Cardiac fibroblast (primary cell): ENCODE measurements around the gene TRIM69.
A peak's percentile ranks its signal among the peaks of the same experiment; 100 is the strongest.

Source experiments
- DNase-seq, 2 donors: peaks; one replicate each; pipeline versions ENCODE4 v3.0.0 to v3.0.0-alpha.2; 2010; ENCODE audit warnings: low read depth in 2 of 2
- H3K4me3 ChIP-seq, 2 donors: replicated peaks in 1 of 2; 1 replicate in 1 of 2; 2 replicates in 1 of 2; pipeline ENCODE4 v1.5.1; 2011; ENCODE audit warnings: low read depth in 2 of 2, low read length in 2 of 2, mild to moderate bottlenecking in 2 of 2, moderate library complexity in 1 of 2
- TF ChIP-seq, protein P1 (sequence below): IDR thresholded peaks from one replicate; pipeline ENCODE4 v1.5.1; 2011; ENCODE audit warnings: low read depth, mild to moderate bottlenecking, low read length, inconsistent platforms

TRIM69 gene

DNA sequence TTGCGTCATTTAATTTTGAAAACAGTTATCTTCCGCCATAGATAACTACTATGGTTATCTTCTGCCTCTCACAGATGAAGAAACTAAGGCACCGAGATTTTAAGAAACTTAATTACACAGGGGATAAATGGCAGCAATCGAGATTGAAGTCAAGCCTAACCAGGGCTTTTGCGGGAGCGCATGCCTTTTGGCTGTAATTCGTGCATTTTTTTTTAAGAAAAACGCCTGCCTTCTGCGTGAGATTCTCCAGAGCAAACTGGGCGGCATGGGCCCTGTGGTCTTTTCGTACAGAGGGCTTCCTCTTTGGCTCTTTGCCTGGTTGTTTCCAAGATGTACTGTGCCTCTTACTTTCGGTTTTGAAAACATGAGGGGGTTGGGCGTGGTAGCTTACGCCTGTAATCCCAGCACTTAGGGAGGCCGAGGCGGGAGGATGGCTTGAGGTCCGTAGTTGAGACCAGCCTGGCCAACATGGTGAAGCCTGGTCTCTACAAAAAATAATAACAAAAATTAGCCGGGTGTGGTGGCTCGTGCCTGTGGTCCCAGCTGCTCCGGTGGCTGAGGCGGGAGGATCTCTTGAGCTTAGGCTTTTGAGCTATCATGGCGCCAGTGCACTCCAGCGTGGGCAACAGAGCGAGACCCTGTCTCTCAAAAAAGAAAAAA is 23.9 kb upstream of the TRIM69 start:
- DNase-seq = peak; percentile 92

GRCh38 chr15:44713006-44713966 is 23.0 kb upstream of the TRIM69 start:
- TF ChIP-seq, protein P1, sequence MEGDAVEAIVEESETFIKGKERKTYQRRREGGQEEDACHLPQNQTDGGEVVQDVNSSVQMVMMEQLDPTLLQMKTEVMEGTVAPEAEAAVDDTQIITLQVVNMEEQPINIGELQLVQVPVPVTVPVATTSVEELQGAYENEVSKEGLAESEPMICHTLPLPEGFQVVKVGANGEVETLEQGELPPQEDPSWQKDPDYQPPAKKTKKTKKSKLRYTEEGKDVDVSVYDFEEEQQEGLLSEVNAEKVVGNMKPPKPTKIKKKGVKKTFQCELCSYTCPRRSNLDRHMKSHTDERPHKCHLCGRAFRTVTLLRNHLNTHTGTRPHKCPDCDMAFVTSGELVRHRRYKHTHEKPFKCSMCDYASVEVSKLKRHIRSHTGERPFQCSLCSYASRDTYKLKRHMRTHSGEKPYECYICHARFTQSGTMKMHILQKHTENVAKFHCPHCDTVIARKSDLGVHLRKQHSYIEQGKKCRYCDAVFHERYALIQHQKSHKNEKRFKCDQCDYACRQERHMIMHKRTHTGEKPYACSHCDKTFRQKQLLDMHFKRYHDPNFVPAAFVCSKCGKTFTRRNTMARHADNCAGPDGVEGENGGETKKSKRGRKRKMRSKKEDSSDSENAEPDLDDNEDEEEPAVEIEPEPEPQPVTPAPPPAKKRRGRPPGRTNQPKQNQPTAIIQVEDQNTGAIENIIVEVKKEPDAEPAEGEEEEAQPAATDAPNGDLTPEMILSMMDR = peak; percentile 40
- peak overlapping the region; percentile 68 to 99 for H3K4me3 ChIP-seq
- peak; percentile 49 to 56 for DNase-seq

More for the DNA sequence above, 23.9 kb upstream of the TRIM69 start:
- peak overlapping the region; percentile 68 to 99 for H3K4me3 ChIP-seq
- TF ChIP-seq, protein P1 = no peak

DNA sequence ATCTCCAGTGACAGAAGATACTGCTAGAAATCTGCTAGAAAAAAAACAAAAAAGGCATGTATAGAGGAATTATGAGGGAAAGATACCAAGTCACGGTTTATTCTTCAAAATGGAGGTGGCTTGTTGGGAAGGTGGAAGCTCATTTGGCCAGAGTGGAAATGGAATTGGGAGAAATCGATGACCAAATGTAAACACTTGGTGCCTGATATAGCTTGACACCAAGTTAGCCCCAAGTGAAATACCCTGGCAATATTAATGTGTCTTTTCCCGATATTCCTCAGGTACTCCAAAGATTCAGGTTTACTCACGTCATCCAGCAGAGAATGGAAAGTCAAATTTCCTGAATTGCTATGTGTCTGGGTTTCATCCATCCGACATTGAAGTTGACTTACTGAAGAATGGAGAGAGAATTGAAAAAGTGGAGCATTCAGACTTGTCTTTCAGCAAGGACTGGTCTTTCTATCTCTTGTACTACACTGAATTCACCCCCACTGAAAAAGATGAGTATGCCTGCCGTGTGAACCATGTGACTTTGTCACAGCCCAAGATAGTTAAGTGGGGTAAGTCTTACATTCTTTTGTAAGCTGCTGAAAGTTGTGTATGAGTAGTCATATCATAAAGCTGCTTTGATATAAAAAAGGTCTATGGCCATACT is 21.1 kb upstream of the TRIM69 start:
- no peak for DNase-seq
- TF ChIP-seq, protein P1 = no peak
- no peak overlapping the region for H3K4me3 ChIP-seq

- TF ChIP-seq, protein P1 = no peak
- DNase-seq = no peak
- H3K4me3 ChIP-seq = no peak overlapping the region
Measured at GRCh38 chr15:44715797-44716334, 20.5 kb upstream of the TRIM69 start.

GRCh38 chr15:44716983-44717602 is 19.2 kb upstream of the TRIM69 start:
- no peak overlapping the region for H3K4me3 ChIP-seq
- no peak for DNase-seq
- TF ChIP-seq, protein P1 = no peak
